Mesendoderm (in vitro differentiated cells): ENCODE results near the gene CLCNKB.
"Not testable (repeated sequence)": the region's sequence is repeated elsewhere in the genome, so short reads cannot be mapped to it uniquely, and the experiment has no call there.

Source experiments
- DNase-seq: peaks from one replicate; pipeline ENCODE4 v3.0.0; 2013
- H2AK5ac ChIP-seq: 2 replicates; pipeline ENCODE4 v1.6.1; 2013; ENCODE audit warnings: low read length, inconsistent platforms
- H2BK120ac ChIP-seq: 2 replicates; pipeline ENCODE4 v1.6.1; 2013; ENCODE audit warnings: low read depth, mild to moderate bottlenecking, low read length, moderate library complexity, mixed read lengths
- H2BK15ac ChIP-seq: replicated peaks from 2 replicates; pipeline ENCODE4 v1.6.1; 2013; ENCODE audit warnings: low read depth, mild to moderate bottlenecking, moderate library complexity
- H2BK5ac ChIP-seq: 2 replicates; pipeline ENCODE4 v1.6.1; 2013; ENCODE audit warnings: low read length, inconsistent platforms
- H3K18ac ChIP-seq: 2 replicates; pipeline ENCODE4 v1.6.1; 2013; ENCODE audit warnings: mild to moderate bottlenecking, low read length, mixed read lengths
- H3K23ac ChIP-seq: one replicate; pipeline ENCODE4 v1.6.1; 2013; ENCODE audit warnings: low read length
- H3K27ac ChIP-seq: 2 replicates; pipeline ENCODE4 v1.5.1; 2013; ENCODE audit warnings: low read depth, mild to moderate bottlenecking, inconsistent platforms, low read length, moderate library complexity
- H3K27me3 ChIP-seq: 2 replicates; pipeline ENCODE4 v1.6.1; 2013; ENCODE audit warnings: low read length, control low read depth, mild to moderate bottlenecking, inconsistent platforms; ENCODE audit not compliant: insufficient read depth, poor library complexity
- H3K36me3 ChIP-seq: 2 replicates; pipeline ENCODE4 v1.6.1; 2013; ENCODE audit warnings: low read length, inconsistent platforms; ENCODE audit not compliant: control insufficient read depth, insufficient read depth
- H3K4ac ChIP-seq: one replicate; pipeline ENCODE4 v1.6.1; 2013; ENCODE audit warnings: low read depth, mild to moderate bottlenecking, low read length, moderate library complexity
- H3K4me1 ChIP-seq: 2 replicates; pipeline ENCODE4 v1.6.1; 2013; ENCODE audit warnings: low read depth, low read length, inconsistent platforms; ENCODE audit not compliant: control insufficient read depth
- H3K4me2 ChIP-seq: 2 replicates; pipeline ENCODE4 v1.6.1; 2013; ENCODE audit warnings: low read length
- H3K4me3 ChIP-seq: 2 replicates; pipeline ENCODE4 v1.5.1; 2013; ENCODE audit warnings: mild to moderate bottlenecking, low read length
- H3K56ac ChIP-seq: one replicate; pipeline ENCODE4 v1.6.1; 2013; ENCODE audit warnings: low read length
- H3K79me1 ChIP-seq: 2 replicates; pipeline ENCODE4 v1.6.1; 2013; ENCODE audit warnings: low read length, inconsistent platforms
- H3K79me2 ChIP-seq: 2 replicates; pipeline ENCODE4 v1.6.1; 2013; ENCODE audit warnings: mild to moderate bottlenecking, low read length; ENCODE audit not compliant: control insufficient read depth, insufficient read depth
- H3K9ac ChIP-seq: 2 replicates; pipeline ENCODE4 v1.6.1; 2013; ENCODE audit warnings: low read length, inconsistent platforms
- H4K5ac ChIP-seq: one replicate; pipeline ENCODE4 v1.6.1; 2013; ENCODE audit warnings: low read length
- H4K8ac ChIP-seq: one replicate; pipeline ENCODE4 v1.6.1; 2013; ENCODE audit warnings: low read depth, mild to moderate bottlenecking, control low read depth, low read length, moderate library complexity
- WGBS: extraction: QIAGEN DNeasy Blood & Tissue Kit; methylation state at CpG from one replicate; pipeline ENCODE4 v1.1.7; 2013; ENCODE audit warnings: low lambda C conversion rate, missing lambda C conversion rate; ENCODE audit not compliant: insufficient coverage; ENCODE audit errors: extremely low coverage; 5-methylcytosine and 5-hydroxymethylcytosine counted together

CLCNKB gene

DNA sequence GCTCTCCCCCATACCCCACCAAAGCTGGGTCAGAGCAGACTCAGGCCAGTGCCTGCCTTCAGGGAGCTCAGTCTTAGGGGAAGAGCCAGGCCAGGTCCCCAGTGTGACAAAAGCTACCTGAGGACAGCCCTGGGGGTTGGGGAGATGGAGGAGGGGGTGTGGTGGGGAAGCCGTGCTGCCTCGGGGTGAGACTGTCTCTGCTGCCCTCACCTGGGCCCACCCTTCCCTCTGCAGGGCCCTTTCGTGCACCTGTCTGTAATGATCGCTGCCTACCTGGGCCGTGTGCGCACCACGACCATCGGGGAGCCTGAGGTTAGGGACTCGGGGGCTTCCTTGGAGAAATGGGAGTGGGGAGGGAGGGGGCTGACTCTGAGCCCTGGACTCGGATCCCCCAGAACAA, 17.3 kb upstream of the CLCNKB start:
- not testable (repeated sequence) for H3K79me1 ChIP-seq, H3K4me3 ChIP-seq
- WGBS: no CpG with 5 or more reads among the region's 10 CpGs

DNA sequence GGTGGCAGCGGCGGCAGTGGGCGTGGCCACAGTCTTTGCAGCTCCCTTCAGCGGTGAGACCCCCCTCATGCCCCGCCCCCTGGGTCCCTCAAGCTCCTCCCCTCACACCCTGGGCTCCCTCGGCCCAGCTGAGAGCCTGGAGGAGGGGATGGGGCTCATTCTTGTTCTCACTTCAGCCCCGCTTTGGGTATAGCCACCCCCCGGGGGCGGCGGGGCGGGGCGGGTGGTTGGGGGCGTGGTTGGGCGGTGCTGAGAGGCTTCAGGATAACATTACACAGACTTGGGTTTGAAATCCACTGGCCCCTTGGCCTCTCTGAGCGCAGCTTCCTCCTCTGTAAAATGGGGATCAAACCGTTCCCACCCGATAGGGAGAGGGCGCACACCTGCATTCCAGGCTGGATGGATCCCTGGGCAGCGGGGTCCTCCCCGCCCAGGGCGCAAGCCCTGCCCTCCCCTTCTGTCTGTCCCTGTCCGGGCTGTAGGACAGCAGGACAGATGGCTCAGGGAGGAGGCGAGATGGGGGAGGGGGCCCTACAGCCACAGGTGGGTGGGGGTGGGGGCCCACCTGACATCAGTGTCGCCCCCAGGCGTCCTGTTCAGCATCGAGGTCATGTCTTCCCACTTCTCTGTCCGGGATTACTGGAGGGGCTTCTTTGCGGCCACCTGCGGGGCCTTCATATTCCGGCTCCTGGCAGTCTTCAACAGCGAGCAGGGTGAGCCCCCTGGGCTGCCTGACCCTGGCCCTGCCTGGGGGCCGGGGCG, 16.7 kb upstream of the CLCNKB start:
- Histone ChIP-seq H3K4me3 (no peak overlapping the region), H3K36me3 (no peaks in the 10 kb centered on the region), H2BK15ac (no peak overlapping the region), H3K79me1 (no peaks in the 10 kb centered on the region), H2BK120ac (no peak overlapping the region), H2BK5ac (no peak overlapping the region), H3K27ac (no peak overlapping the region), H3K4ac (no peak overlapping the region), H3K4me1 (no peaks in the 10 kb centered on the region), H3K56ac (peak overlapping the region; percentile 69), H3K9ac (peak overlapping the region; percentile 56), H3K4me2 (peak overlapping the region; percentile 39), H3K18ac (no peak overlapping the region), H3K23ac (no peak overlapping the region), H3K27me3 (no peaks in the 10 kb centered on the region), H3K79me2 (no peaks in the 10 kb centered on the region), H4K5ac (no peak overlapping the region), H4K8ac (no peak overlapping the region), H2AK5ac (no peak overlapping the region)
- DNase-seq: peak; percentile 95
- no CpG with 5 or more reads among the region's 33 CpGs for WGBS

More for the DNA sequence above, 17.3 kb upstream of the CLCNKB start:
- not testable (repeated sequence) for H3K23ac ChIP-seq, H3K4ac ChIP-seq, H3K36me3 ChIP-seq, H3K9ac ChIP-seq, H3K79me2 ChIP-seq, H3K18ac ChIP-seq, H4K5ac ChIP-seq, H3K27ac ChIP-seq, H3K4me1 ChIP-seq, H2AK5ac ChIP-seq, DNase-seq, H2BK120ac ChIP-seq, H2BK5ac ChIP-seq, H3K4me2 ChIP-seq, H2BK15ac ChIP-seq, H4K8ac ChIP-seq, H3K27me3 ChIP-seq
- peak overlapping the region; percentile 15 for H3K56ac ChIP-seq

DNA sequence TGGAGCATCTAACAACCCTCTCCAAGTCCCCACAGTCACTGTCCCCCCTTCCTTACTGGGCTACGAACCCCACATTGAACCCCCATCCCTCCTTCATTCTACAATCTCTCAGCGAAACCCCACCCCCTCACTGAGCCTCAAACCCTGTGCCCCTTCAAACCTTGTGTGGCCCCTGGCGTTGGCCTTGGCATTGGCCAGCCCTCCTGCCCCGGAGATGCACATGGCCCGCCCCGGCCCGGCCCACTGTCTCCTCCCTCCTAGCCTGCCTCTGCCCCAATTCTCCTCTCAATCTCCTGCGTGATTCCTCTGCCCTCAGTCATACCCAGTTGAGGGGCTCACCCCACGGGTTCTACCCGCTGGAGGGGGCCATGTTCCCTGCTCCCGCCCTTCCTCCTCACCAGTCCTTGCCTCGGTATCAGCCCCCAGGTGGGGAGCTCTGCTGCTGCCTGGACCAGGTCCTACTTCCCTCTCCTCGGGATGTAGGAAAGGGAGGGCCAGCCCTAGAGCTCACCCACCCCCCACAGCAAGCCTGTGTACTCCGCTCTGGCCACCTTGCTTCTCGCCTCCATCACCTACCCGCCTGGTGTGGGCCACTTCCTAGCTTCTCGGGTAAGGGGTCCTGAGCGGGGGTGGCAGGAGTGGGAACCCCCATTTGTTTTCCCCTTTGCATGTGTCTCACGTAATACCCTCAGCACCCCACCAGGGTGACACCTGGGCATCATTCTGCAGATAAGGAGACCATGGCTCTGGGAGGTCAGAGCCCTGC, 15.2 kb upstream of the CLCNKB start:
- no CpG with 5 or more reads among the region's 19 CpGs for WGBS
- Histone ChIP-seq H3K27ac (no peak overlapping the region), H3K27me3 (no peaks in the 10 kb centered on the region), H2AK5ac (no peak overlapping the region), H3K4ac (no peak overlapping the region), H3K79me2 (no peaks in the 10 kb centered on the region), H3K18ac (no peak overlapping the region), H2BK120ac (no peak overlapping the region), H3K36me3 (no peaks in the 10 kb centered on the region), H3K56ac (no peak overlapping the region), H2BK15ac (no peak overlapping the region), H4K8ac (no peak overlapping the region), H3K4me2 (no peak overlapping the region), H3K4me3 (no peak overlapping the region), H3K23ac (no peak overlapping the region), H3K4me1 (no peaks in the 10 kb centered on the region), H2BK5ac (no peak overlapping the region), H4K5ac (no peak overlapping the region), H3K9ac (no peak overlapping the region), H3K79me1 (no peaks in the 10 kb centered on the region)
- no peak for DNase-seq

DNA sequence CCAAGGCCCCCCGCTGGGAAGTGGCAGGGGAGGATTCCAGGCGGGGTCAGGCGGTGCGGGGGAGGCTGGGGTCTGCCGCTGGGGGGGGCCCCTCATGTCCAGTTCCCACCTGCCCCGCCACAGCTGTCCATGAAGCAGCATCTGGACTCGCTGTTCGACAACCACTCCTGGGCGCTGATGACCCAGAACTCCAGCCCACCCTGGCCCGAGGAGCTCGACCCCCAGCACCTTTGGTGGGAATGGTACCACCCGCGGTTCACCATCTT, 14.6 kb upstream of the CLCNKB start:
- H3K4me1 ChIP-seq, H2BK5ac ChIP-seq, H4K5ac ChIP-seq, H3K18ac ChIP-seq, H3K4ac ChIP-seq, H2AK5ac ChIP-seq, H3K4me2 ChIP-seq, H3K9ac ChIP-seq, H3K4me3 ChIP-seq, H3K36me3 ChIP-seq, DNase-seq, H4K8ac ChIP-seq, H2BK120ac ChIP-seq, H2BK15ac ChIP-seq, H3K79me2 ChIP-seq, H3K56ac ChIP-seq, H3K27ac ChIP-seq, H3K23ac ChIP-seq, H3K79me1 ChIP-seq, H3K27me3 ChIP-seq: not testable (repeated sequence)
- no CpG with 5 or more reads among the region's 13 CpGs for WGBS

DNA sequence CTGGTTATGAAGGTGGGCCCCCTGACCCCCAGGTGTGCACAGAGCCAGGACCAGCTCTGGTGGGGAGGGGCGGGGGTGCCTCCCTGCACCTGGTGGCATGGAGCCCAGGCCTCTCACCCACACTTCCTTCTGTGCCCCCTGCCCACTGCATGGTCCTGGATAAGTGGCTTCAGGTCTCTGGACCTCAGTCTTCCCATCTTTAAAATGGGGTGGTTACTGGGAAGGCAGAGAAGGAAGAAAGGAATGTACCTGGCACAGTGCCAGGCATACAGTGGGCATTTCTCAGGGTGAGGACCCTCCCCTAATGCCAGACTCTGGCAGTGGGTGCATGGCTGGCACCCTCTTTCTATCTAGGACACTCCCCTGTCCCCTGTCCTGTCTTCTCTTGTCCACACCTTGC, 14.3 kb upstream of the CLCNKB start:
- Histone ChIP-seq H2BK15ac (no peak overlapping the region), H3K79me2 (no peaks in the 10 kb centered on the region), H3K56ac (no peak overlapping the region), H3K9ac (no peak overlapping the region), H2AK5ac (no peak overlapping the region), H4K8ac (no peak overlapping the region), H4K5ac (no peak overlapping the region), H3K36me3 (no peaks in the 10 kb centered on the region), H3K4me1 (no peaks in the 10 kb centered on the region), H3K4me2 (no peak overlapping the region), H3K79me1 (no peaks in the 10 kb centered on the region), H3K27ac (no peak overlapping the region), H2BK120ac (no peak overlapping the region), H3K18ac (no peak overlapping the region), H2BK5ac (no peak overlapping the region), H3K4me3 (no peak overlapping the region), H3K23ac (no peak overlapping the region), H3K27me3 (no peaks in the 10 kb centered on the region), H3K4ac (no peak overlapping the region)
- WGBS: no CpG with 5 or more reads among the region's 1 CpG
- DNase-seq: no peak
